Measurements from ENCODE around the gene AP2A2.

The AP2A2 gene

DNA sequence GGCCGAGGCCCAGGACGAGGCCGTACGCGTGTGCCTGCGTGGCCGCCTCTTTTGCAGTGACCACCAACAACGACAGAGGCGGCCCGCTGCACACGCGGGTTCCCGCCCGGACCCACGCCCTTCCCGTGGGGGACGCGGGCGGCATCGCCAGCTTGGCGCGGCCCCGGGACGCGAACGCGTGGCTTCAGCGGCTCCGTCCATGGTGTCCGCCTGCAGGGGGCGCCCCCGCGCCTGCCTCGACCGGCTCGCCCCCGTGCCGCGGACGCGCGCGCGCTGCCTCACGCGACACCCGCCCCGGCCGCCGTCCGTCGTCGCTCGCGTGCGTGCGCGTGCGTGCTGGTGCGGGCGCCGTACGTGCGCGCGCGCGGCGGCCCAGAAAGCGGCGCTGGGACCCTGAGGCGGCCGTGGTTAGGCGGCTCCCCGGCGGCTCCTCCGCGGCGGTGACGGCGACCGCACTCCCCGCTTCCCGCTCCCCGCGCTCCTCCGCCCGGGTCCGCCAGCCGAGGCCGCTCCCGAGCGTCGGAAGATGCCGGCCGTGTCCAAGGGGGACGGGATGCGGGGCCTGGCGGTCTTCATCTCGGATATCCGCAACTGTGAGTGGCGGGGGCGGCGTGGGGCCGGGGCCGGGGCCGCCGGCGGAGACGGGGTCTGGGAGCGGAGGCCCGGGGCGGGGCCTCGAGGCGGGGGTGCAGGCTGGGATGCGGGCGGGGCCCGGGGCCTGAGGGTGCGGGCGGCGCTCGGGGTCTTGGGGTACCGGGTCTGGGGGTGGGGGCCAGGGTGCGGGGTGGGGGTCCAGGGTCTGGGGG, at the start of gene AP2A2:
TSS of gene AP2A2 (plus strand) at position 375 of the 806 bp plus-strand sequence. CDS start at position 527, 152 bp downstream.
- no peak for FAIRE-seq

DNA sequence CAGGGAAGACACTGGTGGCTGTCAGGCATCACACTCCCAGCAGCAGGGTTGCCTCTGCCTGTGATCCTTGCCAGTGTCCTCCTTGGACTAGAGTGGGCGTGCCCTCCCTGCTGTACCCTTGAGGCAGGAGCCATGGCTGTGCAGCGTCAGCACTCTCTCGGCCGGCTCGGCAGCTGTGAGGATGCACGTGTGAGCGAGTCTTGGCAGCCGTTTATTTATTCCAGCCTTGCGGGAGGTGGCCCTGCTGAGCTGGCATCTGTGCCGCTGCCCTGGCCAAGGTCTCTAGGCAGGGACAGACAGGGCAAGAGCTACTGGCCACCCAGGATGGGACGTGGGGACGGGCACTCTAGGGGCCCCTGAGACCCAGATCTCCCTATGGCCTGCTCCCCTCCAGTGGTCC, 49.1 kb upstream of the AP2A2 start:
- no peak for FAIRE-seq

DNA sequence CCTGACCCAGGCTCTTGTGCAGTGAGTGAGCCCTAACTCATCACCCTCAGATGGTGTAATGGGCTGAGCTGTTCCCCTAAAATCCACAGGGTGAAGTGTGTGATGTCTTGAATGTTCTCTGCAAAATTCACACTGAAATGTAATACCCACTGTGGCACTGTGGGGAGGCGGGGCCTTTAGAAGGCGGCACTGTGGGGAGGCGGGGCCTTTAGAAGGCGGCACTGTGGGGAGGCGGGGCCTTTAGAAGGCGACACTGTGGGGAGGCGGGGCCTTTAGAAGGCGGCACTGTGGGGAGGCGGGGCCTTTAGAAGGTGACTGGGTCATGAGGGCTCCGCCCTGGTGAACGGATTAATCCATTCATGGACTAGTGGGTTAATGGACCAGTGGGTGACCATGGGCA, 48.1 kb upstream of the AP2A2 start:
- no peak for FAIRE-seq

DNA sequence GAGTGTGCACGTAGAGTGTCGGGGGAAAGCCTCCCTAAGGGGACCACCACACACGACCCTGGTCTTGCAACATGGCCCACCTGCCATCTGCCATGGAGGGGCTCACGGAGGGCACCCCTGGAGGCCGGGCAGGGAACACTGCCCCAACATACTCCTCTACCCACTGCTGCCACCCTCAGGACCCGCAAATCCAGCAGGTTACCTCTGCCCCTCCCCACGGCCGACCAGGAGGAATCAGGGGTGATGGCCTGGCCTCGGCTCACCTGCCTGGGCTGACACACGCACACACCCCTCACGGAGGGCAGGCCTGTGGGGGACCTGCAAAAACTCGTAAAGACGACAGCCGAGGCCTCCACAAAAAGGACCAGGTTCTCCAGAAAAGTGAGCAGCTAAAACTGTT, 45.2 kb upstream of the AP2A2 start:
- no peak for FAIRE-seq

DNA sequence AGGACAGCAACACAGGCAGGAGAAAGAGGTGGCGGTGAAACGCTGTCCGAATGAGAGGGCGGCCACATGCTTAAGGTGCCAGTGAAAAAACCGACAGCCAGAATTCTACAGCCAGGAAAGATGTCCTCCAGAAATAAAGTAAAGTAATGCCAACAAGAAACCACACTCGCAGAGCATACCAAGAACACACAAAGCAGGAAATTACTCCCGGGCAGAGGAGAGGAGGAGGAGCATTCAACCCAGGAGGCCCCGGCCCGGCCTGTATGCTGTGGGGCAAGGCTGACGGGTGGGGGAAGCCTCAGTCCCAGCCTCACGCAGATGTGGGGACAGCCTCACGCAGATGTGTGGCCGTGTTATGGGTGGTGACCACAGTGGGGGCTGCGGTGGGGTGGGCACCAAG, 43.1 kb upstream of the AP2A2 start:
- no peak for FAIRE-seq

DNA sequence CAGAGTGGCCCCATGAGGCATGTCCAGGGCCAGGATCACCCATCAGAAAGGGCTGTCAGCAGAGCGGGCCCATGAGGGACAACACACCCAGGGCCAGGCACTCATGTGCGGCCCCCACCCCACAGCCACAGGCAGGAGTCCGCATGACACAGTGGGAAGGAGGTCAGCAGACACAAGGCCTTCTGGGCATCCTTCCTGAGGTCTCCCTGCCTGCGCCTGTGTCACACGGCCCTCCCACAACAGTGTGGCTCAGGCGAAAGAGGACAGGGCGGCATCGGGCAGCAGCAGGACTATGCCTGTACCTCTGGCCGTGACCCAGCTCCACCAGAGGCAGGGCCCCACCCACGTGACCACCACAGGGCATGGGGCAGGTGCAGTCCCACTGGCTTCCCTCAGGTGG, 42.1 kb upstream of the AP2A2 start:
- no peak for FAIRE-seq

DNA sequence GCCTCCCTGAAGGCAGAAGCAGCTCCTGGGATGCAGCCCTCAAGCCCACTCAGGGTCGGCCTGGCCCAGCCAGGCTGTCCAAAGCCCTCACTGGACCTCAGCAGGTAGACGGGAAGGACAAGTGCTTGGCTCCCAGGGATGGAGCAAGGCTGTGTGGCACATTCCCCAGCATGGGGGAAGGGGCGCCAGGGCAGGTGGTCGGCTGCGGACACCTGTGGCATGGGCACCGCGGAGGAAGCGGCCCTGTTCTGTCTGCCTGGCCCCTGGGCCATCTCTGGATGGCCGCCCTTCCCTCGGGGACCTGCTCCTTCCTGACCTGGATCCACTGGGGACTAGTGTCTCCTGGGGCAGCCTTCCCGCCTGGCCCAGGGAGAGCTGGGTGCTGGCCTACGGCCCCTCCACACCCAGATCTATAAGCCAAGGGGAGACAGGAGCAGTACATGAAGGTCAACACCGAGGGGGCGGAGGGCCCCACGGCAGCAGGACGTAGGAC, 41.0 kb upstream of the AP2A2 start:
- FAIRE-seq = no peak

DNA sequence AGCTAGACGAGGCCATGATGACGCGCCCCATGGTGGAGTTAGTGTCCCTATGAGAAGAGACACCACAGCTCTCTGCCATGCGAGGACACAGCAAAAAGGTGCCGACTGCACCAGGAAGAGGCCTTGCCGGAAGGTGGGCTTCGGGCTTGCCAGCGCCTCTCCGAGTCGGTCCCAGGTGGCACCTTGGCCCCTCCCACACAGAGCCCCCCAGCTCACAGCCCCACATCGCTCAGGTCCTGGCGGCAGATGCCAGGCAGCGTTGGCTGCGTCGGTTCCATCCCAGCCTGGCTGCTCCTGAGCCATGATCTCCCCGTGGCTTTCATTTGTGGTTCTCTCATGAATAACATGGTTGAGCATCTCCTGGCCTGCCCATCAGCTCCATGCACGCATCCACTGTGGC, 39.1 kb upstream of the AP2A2 start:
- FAIRE-seq = no peak

DNA sequence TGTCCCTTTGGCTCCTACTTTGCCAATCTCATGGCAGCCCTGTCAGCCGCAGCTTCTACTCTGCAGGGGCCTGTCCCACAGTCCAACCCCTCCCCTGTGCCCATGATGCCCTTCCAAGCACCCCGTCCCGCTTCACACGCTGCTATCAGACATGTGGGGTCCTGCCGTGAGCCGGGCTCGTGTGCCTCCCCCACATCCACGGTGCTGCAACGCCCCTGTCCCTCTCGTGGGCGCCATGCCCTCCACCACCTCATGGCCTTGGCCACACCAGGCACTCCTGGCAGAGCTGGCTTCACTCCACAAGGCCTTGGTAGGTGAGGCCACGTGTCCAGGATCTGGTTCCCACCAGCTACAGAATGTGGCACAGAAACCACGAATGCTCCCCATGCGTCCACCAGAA, 38.1 kb upstream of the AP2A2 start:
- no peak for FAIRE-seq

DNA sequence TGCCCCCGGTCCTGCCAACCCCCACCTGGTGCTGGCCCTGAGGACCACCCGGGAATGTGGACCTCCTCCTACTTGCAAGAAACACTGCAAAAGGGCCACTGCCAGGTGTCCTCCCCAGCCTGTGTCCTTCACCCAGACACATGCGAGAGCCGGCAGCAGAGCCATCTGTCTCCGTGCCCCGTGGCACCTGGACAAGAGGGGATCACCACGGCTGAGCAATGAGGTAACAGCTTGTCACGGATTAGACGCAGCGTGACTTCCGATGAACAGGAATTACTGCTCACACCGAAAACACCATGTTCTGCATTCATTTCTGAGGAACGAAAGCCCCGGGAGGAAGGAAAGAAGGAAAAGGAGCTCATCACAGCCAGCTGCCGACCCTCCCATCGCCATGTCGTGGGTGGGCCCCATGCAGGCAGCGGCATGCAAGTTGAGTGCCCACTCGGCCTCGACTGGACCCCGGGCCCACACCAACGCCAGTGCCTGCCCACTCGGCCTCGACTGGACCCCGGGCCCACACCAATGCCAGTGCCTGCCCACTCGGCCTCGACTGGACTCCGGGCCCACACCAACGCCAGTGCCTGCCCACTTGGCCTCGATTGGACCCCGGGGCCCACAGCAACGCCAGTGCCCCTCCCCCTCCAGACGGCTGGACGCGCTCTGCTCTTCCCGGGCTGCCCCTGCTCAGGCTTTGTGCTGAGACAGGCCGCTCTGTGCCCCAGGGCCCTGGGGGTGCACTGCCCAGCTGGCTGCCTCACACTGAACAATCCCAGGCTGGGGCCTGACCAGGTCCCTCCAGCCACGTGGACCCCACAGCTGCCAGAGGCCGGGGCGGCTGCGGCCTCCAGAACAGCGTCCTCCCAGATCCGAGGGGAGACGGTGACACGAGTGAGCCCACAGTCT, 37.1 kb upstream of the AP2A2 start:
- FAIRE-seq = no peak

DNA sequence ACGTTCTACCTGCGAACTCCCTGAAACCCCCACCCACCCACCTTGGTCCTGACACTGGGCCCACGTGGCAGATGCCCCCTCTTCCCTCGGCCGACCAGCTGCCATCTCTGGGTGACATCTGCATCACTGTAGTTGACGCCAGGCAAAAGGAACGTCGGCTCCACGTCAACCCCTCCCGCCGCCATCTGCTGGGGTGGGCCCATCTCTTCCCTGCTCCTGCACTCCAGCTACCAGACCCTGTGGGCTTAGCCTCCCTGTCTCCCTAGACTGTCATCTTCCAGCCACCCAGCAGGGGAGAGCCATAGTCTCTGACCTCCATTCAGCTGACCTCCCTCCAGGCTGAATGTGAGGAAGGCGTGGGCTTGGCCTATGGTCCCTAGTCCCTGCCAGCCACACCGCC, 36.4 kb upstream of the AP2A2 start:
- no peak for FAIRE-seq

DNA sequence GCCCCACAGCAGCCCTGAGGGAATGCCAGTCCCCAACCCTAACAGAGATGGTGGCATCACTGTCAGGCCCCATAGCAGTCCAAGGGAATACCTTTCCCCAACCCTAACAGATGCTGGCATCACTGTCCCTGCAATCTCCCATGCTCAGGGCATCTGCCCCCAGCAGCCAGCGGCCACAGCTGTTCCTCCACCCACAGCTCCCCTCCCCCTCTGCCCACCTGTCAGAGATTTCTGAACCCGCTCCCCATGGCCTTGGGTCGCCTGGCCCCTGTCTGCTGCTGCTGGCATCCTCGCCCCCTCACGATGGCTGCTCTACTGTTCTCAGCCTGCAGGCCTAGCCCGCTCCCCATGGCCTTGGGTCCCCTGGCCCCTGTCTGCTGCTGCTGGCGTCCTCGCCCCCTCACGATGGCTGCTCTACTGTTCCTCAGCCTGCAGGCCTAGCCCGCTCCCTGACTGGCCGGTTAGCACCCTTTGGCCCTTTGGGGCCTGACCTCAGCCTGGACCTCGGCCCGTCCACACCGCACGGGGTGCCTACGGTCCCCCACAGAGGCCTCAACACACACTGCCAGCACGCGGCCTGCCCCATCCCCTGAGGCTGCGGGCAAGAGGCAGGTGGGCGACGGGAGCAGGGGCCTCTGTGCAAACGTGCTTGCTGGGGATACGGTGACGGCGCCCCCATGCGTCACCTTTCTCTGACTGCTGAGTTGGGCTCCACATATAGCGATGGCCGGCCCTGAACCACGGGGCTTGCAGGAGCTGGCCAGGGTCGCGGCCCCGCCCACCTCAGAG, 35.8 kb upstream of the AP2A2 start:
- no peak for FAIRE-seq

DNA sequence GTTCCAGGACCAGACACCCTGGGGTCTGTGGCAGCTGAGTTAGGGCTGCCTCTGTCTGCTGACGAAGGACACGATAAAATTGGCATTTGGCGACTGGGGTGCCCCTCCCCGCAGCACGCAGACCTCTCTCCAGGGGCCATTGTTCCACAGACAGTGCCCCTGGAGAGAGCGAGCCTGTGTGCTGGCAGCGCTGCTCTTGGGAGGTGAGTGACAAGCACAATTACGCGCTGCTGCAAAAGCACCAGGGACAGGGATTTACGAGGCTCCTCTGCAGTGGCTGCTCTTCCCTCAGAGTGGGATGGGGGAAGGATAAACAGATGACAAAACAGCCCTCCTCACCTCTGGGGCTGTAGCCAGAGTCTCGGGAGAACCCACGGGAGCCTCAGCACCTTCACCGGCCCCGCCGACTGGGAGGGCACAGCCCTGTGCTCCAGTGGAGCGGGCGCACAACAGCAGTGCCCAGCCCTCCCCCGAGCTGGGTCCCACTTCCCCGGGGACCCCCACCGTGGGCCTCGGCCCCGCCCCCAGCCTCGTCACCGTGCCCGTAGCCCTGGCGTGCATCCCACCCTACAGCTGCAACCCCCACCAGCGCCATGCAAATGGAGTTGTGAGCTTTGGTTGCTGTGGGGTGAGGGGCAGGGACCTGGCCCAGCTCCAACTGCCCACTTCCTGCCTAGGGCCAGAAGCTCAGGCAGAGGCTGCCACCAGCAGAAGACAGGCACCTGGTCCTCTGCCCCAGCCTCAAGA, 34.7 kb upstream of the AP2A2 start:
- no peak for FAIRE-seq

DNA sequence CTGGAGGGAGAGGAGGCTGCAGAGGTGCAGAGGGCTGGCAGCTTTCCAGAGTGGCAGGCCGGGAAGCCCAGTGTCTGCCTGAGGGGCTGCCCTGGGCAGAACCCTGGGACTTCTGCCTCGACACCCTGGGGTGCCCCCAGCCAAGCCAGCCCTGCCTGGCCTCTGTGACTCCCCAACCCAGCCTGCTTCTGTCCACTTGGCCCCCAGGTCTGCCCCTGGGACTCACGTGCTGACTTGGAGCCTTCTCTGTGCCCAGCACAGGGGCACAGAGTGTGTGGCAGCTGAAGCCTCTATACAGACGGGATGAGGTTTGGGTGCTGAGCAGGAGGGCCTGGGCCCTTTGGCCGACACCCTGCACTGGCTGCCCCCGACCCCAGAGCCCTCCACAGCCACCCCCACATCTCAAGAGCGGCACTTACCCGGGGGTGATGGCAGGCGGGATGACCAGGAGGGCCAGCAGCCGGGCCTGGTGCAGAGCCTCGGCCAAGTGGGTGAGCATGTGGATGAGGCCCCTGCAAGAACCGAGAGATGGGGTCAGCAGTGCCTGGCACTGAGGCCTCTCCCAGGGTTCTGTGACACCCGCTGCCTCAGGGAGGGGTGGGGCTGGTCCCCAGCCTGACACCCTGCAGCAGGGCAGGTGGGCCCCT, 32.5 kb upstream of the AP2A2 start:
- FAIRE-seq = no peak

DNA sequence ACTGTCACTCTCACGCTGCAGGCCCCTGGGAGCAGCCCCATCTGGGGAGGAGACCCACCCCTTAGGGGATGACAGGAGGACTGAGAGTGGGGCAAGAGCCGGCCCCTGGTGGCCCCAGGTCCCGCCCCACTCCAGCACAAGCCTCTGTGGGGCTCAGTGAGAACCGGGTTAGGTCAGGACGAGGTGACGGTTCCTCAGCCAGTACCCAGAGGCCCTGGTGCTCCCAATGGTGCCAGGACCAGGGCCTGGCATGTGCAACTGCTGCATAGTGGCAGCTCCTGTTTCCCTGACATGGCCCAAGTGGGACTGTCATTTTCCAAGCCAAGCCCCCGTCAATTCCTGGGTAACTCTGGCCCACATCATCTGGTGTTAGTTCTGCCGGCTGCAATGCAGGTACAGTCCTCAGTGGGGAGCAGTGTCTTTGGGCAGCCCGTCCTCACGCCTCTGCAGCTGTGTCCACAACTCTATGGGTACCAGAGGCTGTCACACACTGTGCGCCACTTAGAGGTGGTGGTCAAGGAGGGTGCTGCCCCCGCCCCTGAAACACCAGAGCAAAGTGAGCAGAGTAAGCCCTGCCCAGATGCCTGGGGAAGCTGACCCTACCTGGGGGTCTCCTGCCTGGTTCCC, 31.0 kb upstream of the AP2A2 start:
- FAIRE-seq = no peak

DNA sequence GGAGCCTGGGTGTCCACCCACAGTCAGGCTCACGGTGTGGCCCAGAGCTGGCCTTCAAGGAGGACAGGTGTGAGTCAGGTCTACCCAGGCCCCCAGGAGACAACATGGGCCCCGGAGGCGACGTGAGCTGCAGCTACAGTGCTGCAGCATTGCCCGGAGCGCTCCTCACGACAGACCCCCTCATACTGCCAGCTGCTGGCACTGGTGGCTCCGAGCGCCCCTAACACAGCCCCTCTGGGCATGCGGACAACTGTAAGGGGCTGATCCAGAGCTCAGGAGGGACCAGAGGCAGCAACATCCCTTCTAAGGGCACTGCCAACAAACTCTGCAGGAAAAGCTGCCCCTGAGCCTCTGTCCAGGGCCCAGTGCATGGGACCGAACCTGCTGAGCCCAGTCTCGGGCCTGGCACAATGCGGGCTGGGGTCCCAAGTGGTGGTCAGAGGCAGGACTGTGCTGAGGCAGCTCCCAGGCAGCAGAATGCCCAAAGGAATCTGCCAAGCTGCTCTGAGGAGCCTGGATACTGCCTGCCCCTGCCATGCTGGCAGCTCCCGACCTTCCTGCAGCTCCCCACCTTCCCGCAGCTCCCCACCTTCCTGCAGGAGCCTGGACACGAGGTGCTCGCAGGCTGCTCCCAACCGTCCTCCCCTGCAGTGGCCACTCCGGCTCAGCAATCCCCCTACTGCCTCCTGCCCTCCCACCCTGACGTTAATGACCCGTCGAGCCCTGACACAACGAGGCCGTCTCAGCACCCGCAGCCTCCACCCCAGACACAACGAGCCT, 30.1 kb upstream of the AP2A2 start:
- no peak for FAIRE-seq

DNA sequence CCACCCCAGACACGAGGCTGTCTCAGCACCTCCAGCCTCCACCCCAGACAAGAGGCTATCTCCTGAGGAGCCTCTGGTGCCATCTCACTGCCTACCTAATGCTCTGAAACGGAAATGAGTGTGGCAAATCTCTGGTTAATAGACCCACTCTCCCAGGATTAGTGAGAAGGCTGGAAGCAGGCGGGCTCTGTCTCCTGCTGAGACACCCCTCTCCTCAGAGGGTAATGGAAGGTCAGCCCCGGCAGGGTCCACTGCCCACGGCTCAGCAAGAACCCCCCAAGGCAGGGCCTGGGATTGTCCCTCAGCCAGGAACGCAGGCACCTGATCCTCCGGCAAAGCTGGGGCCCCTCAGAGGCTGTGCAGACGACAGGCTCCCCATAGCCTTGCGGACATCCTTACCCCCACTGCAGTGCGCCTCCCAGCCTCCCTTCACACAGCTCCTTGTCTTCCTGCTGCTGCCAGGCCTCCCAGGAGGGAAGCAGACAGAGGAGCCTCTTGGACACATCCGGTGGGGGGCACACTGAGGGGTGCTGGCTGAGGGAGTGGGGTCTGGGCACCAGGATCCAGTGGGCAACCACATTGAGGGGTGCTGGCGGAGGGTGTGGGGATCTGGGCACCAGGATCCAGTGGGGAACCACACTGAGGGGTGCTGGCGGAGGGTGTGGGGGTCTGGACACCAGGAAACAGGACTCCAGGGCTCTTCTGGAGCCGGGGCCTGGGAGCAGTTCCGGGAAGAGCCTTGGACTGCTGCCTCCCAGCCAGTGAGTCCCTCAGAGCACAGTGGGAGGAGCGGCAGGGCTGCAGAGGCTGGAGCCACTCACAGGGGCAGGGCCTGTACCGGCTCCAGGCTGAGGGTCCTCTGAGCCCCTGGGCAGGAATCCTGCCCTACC, 28.2 kb upstream of the AP2A2 start:
- no peak for FAIRE-seq

DNA sequence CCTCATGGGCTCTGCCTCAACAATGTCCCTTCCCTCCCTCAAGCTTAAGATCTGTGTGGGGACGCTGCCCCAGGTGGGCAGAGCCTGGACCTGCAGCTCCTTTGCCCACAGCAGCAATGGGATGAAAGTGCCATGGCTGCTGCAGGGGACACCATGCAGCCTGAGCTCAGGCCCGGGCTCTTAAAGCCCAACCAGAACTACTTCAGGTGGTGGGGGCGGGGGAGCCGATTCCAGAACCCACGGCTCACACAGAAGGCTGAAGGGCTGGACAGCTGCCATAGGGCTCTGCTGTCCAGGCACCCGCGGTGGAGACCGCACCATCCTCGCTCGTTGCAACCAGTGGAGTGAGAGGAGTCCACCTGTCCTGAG, 27.5 kb upstream of the AP2A2 start:
- no peak for FAIRE-seq

DNA sequence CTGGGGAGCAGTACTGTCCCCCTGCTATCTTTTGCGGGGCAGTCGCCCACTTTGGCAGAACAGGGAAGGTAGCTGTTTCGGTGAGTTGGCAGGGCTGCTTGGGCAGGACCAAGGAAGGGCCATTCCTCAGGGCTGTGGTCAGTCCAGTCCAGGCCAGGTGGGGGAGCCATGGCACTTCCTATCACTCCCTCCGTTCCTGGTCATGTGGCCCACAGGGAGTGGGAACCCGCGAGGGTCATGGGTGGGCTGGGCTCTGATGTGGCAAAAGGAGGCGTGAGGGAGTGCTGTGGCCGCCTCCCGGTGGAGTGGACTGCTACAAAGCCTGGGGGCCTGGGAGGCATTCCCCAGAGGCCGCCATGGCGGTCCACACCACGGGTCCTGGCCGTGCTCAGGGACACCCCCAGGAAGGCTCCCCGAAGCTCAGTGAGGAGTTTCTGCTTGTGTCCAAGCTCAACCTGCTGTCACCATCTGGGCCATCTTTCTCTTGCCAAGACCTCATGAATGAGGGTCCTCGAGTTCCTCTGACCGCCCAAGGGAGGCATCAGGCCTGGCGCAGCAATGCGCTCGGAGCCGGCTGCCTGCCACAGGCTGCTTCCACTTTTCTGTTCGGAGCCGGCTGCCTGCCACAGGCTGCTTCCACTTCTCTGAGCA, 27.0 kb upstream of the AP2A2 start:
- no peak for FAIRE-seq

Measured in A204.1 (cell line).